Activated CD4-positive, alpha-beta T cell treated with anti-CD3 and anti-CD28 coated beads for 36 hours (primary cell): ENCODE measurements around the gene RBBP5. TPM values are rescaled to one million over a fixed set of nuclear protein-coding genes. Genes with fewer than 3 reads are reported as not detected.
A peak's percentile ranks its signal among the peaks of the same experiment; 100 is the strongest.

Experiments used
- ATAC-seq: fragments of 200-7000 bp; cut with Tn5 transposase; one replicate; pipeline ENCODE4 v1.10.0; 2021; ENCODE audit warnings: mild to moderate bottlenecking, moderate library complexity
- CTCF ChIA-PET: fragments of 350-600 bp; sonication (Branson Sonifier 250); formaldehyde crosslinking; loops from one replicate; lab custom pipeline; 2021; ENCODE audit warnings: antibody characterized with exemption; lab: Charles Lee
- POLR2A ChIA-PET: fragments of 350-600 bp; sonication (Branson Sonifier 250); formaldehyde crosslinking; loops from one replicate; lab custom pipeline; 2021; ENCODE audit warnings: antibody characterized with exemption, inconsistent platforms; lab: Charles Lee
- DNase-seq: peaks from one replicate; pipeline ENCODE4 v3.0.0-alpha.2; 2020
- H3K27ac Mint-ChIP-seq: one replicate; pipeline ENCODE4 v1.8.0; 2021; ENCODE audit warnings: mixed read lengths
- H3K27me3 Mint-ChIP-seq: one replicate; pipeline ENCODE4 v1.8.0; 2021; ENCODE audit warnings: mixed read lengths
- H3K36me3 Mint-ChIP-seq: one replicate; pipeline ENCODE4 v1.8.0; 2021; ENCODE audit warnings: low read depth, mixed read lengths
- H3K4me1 Mint-ChIP-seq: one replicate; pipeline ENCODE4 v1.8.0; 2021; ENCODE audit warnings: mixed read lengths
- H3K4me3 Mint-ChIP-seq: one replicate; pipeline ENCODE4 v1.8.0; 2021; ENCODE audit warnings: mild to moderate bottlenecking, moderate library complexity, mixed read lengths
- H3K9me3 Mint-ChIP-seq: one replicate; pipeline ENCODE4 v1.8.0; 2021; ENCODE audit warnings: low read depth, mixed read lengths
- intact Hi-C, 2 experiments: fragments of 100-400 bp; cut with DNase I in 1 of 2; cut with micrococcal nuclease in 1 of 2; formaldehyde crosslinking; loops; one replicate each; pipeline versions ENCODE4 v1.14.2 to v1.15.1; 2022 to 2024; cut with DNase I, micrococcal nuclease
- total RNA-seq, 2 experiments: library from RNA; stranded (reverse); gene quantifications; one replicate each; pipeline ENCODE4 v1.2.3, GENCODE V29; 2021

Gene RBBP5
- total RNA-seq, 2 experiments from 2014 or later: 23.1 to 24.3 TPM

- Mint-ChIP-seq H3K27me3 (no peaks in the 10 kb centered on the region), H3K27ac (no peak overlapping the region), H3K4me3 (no peak overlapping the region), H3K36me3 (no peaks in the 10 kb centered on the region), H3K9me3 (no peaks in the 10 kb centered on the region), H3K4me1 (no peaks in the 10 kb centered on the region)
- intact Hi-C loops: no loop called here
- ATAC-seq (no peak), DNase-seq (no peak)
- ChIA-PET CTCF (interaction anchor here (0.8 to 3.0 kb wide), 2 partner anchors 12 to 47 kb away, joined by 3 to 16 read pairs; no protein-coding TSS in a partner anchor), POLR2A (no interaction called here)
Measured at GRCh38 chr1:205129447-205130029, 7.8 kb upstream of the RBBP5 start.

- ChIA-PET CTCF (interaction anchor here (1.7 kb wide), 1 partner anchor 13 kb away, joined by 4 read pairs; no protein-coding TSS in a partner anchor), POLR2A (no interaction called here)
- DNase-seq (no peak), ATAC-seq (no peak)
- no peak overlapping the region for H3K27ac Mint-ChIP-seq
- intact Hi-C loops: no loop called here
- no peaks in the 10 kb centered on the region for H3K9me3 Mint-ChIP-seq
- H3K27me3 Mint-ChIP-seq: no peaks in the 10 kb centered on the region
- no peak overlapping the region for H3K4me3 Mint-ChIP-seq
- H3K4me1 Mint-ChIP-seq: peaks cover 3% of the 10 kb centered on the region
- H3K36me3 Mint-ChIP-seq: no peaks in the 10 kb centered on the region
Measured at GRCh38 chr1:205128050-205128449, 6.3 kb upstream of the RBBP5 start.

GRCh38 chr1:205127646-205128045 lies 5.9 kb upstream of the RBBP5 start:
- intact Hi-C loops: no loop called here
- ChIA-PET CTCF (interaction anchor here (1.7 kb wide), 1 partner anchor 14 kb away, joined by 4 read pairs; no protein-coding TSS in a partner anchor), POLR2A (no interaction called here)
- ATAC-seq (no peak), DNase-seq (no peak)
- Mint-ChIP-seq H3K4me1 (peaks cover 7% of the 10 kb centered on the region), H3K4me3 (no peak overlapping the region), H3K36me3 (no peaks in the 10 kb centered on the region), H3K9me3 (no peaks in the 10 kb centered on the region), H3K27me3 (no peaks in the 10 kb centered on the region), H3K27ac (no peak overlapping the region)

- intact Hi-C loops: loop anchor here in 1 of 2 experiments (5.0 kb wide), 3 partner anchors 73 to 712 kb away; partner anchors contain the start of gene PPP1R15B
- ChIA-PET CTCF (interaction anchor here (0.8 to 1.9 kb wide), 2 partner anchors 17 to 19 kb away, joined by 3 to 12 read pairs; no protein-coding TSS in a partner anchor), POLR2A (no interaction called here)
- H3K9me3 Mint-ChIP-seq: no peaks in the 10 kb centered on the region
- ATAC-seq (no peak), DNase-seq (no peak)
- H3K4me1 Mint-ChIP-seq: peaks cover 24% of the 10 kb centered on the region
- H3K36me3 Mint-ChIP-seq: peaks cover 6% of the 10 kb centered on the region
- H3K4me3 Mint-ChIP-seq: no peak overlapping the region
- no peaks in the 10 kb centered on the region for H3K27me3 Mint-ChIP-seq
- no peak overlapping the region for H3K27ac Mint-ChIP-seq
Measured at GRCh38 chr1:205124726-205125125, 2.9 kb upstream of the RBBP5 start.

- ChIA-PET CTCF (interaction anchor here (0.7 to 5.0 kb wide), 10 partner anchors 13 to 150 kb away, joined by 3 to 26 read pairs (median 6); partner anchors contain the start of gene TMCC2), POLR2A (interaction anchor here (0.5 to 0.6 kb wide), 2 partner anchors 15 to 317 kb away, joined by 4 to 5 read pairs; no protein-coding TSS in a partner anchor)
- H3K9me3 Mint-ChIP-seq: no peaks in the 10 kb centered on the region
- peaks cover 10% of the 10 kb centered on the region for H3K36me3 Mint-ChIP-seq
- H3K27me3 Mint-ChIP-seq: no peaks in the 10 kb centered on the region
- H3K27ac Mint-ChIP-seq: peak overlapping the region; percentile 100
- H3K4me3 Mint-ChIP-seq: peak overlapping the region; percentile 98
- DNase-seq: no peak
- ATAC-seq: no peak
- H3K4me1 Mint-ChIP-seq: peaks cover 37% of the 10 kb centered on the region
- intact Hi-C loops: loop anchor here (1.0 to 5.0 kb wide), 13 partner anchors 19 to 711 kb away; partner anchors contain the start of genes DSTYK (in 2 of the 2), PPP1R15B (in 2 of the 2), ELK4 (in 1 of the 2) and NUAK2 (in 1 of the 2)
Measured at GRCh38 chr1:205122489-205122882, 708 bp upstream of the RBBP5 start.

- Mint-ChIP-seq H3K36me3 (peaks cover 17% of the 10 kb centered on the region), H3K27me3 (no peaks in the 10 kb centered on the region), H3K4me3 (no peak overlapping the region), H3K27ac (peak overlapping the region; percentile 39), H3K4me1 (peaks cover 47% of the 10 kb centered on the region), H3K9me3 (no peaks in the 10 kb centered on the region)
- ChIA-PET POLR2A (no interaction called here), CTCF (interaction anchor here (0.6 kb wide), 1 partner anchor 23 kb away, joined by 3 read pairs; no protein-coding TSS in a partner anchor)
- DNase-seq: no peak
- ATAC-seq: no peak
- intact Hi-C loops: no loop called here
Measured at GRCh38 chr1:205118752-205119151, 3.0 kb downstream of the RBBP5 start.

- intact Hi-C loops: no loop called here
- Mint-ChIP-seq H3K36me3 (peaks cover 19% of the 10 kb centered on the region), H3K27ac (peak overlapping the region; percentile 4), H3K4me3 (no peak overlapping the region), H3K9me3 (no peaks in the 10 kb centered on the region), H3K27me3 (no peaks in the 10 kb centered on the region), H3K4me1 (peaks cover 8% of the 10 kb centered on the region)
- no peak for DNase-seq
- peak; percentile 30 for ATAC-seq
- ChIA-PET POLR2A (no interaction called here), CTCF (interaction anchor here (0.7 to 3.8 kb wide), 3 partner anchors 10 to 30 kb away, joined by 3 to 27 read pairs (median 3); partner anchors contain the start of gene RBBP5)
Measured at GRCh38 chr1:205111354-205111753, 10.4 kb downstream of the RBBP5 start.

- H3K27me3 Mint-ChIP-seq: no peaks in the 10 kb centered on the region
- DNase-seq (no peak), ATAC-seq (no peak)
- CTCF ChIA-PET: interaction anchor here (0.6 to 3.8 kb wide), 9 partner anchors 12 to 981 kb away, joined by 3 to 27 read pairs (median 4); partner anchors contain the start of gene RBBP5
- H3K36me3 Mint-ChIP-seq: peaks cover 28% of the 10 kb centered on the region
- H3K4me1 Mint-ChIP-seq: peaks cover 3% of the 10 kb centered on the region
- no peak overlapping the region for H3K27ac Mint-ChIP-seq
- no peaks in the 10 kb centered on the region for H3K9me3 Mint-ChIP-seq
- POLR2A ChIA-PET: interaction anchor here (0.9 kb wide), 1 partner anchor 11 kb away, joined by 3 read pairs; no protein-coding TSS in a partner anchor
- H3K4me3 Mint-ChIP-seq: no peak overlapping the region
- intact Hi-C loops: no loop called here
Measured at GRCh38 chr1:205109711-205110110, 12.1 kb downstream of the RBBP5 start.

- ChIA-PET POLR2A (interaction anchor here (0.9 kb wide), 1 partner anchor 12 kb away, joined by 3 read pairs; no protein-coding TSS in a partner anchor), CTCF (interaction anchor here (0.6 to 3.8 kb wide), 11 partner anchors 12 to 981 kb away, joined by 3 to 27 read pairs (median 4); partner anchors contain the start of gene RBBP5)
- no peak for DNase-seq
- Mint-ChIP-seq H3K4me1 (peaks cover 3% of the 10 kb centered on the region), H3K4me3 (no peak overlapping the region), H3K36me3 (peaks cover 27% of the 10 kb centered on the region), H3K27me3 (no peaks in the 10 kb centered on the region), H3K27ac (no peak overlapping the region), H3K9me3 (no peaks in the 10 kb centered on the region)
- no peak for ATAC-seq
- intact Hi-C loops: no loop called here
Measured at GRCh38 chr1:205109269-205109668, 12.5 kb downstream of the RBBP5 start.

- no peaks in the 10 kb centered on the region for H3K9me3 Mint-ChIP-seq
- intact Hi-C loops: no loop called here
- CTCF ChIA-PET: interaction anchor here (0.6 to 3.8 kb wide), 4 partner anchors 33 to 422 kb away, joined by 3 to 27 read pairs (median 4); no protein-coding TSS in a partner anchor
- no peak overlapping the region for H3K4me3 Mint-ChIP-seq
- H3K4me1 Mint-ChIP-seq: peaks cover 3% of the 10 kb centered on the region
- DNase-seq (no peak), ATAC-seq (no peak)
- H3K36me3 Mint-ChIP-seq: peaks cover 33% of the 10 kb centered on the region
- H3K27me3 Mint-ChIP-seq: no peaks in the 10 kb centered on the region
- POLR2A ChIA-PET: no interaction called here
- H3K27ac Mint-ChIP-seq: no peak overlapping the region
Measured at GRCh38 chr1:205108464-205108863, 13.3 kb downstream of the RBBP5 start.

GRCh38 chr1:205107327-205107726 lies 14.5 kb downstream of the RBBP5 start:
- no peak for DNase-seq
- H3K4me3 Mint-ChIP-seq: no peak overlapping the region
- intact Hi-C loops: no loop called here
- CTCF ChIA-PET: no interaction called here
- no peaks in the 10 kb centered on the region for H3K9me3 Mint-ChIP-seq
- no peaks in the 10 kb centered on the region for H3K27me3 Mint-ChIP-seq
- POLR2A ChIA-PET: interaction anchor here (0.7 kb wide), 1 partner anchor 15 kb away, joined by 5 read pairs; no protein-coding TSS in a partner anchor
- peaks cover 3% of the 10 kb centered on the region for H3K4me1 Mint-ChIP-seq
- no peak overlapping the region for H3K27ac Mint-ChIP-seq
- H3K36me3 Mint-ChIP-seq: peaks cover 39% of the 10 kb centered on the region
- ATAC-seq: no peak
